NK-92 treated with Interleukin-12 subunit alpha and Interleukin-12 subunit beta, amount 100 ng/mL, for 24 hours (cell line): ENCODE data around the gene MTHFD1L.
"Not testable (repeated sequence)": the region's sequence is repeated elsewhere in the genome, so short reads cannot be mapped to it uniquely, and the experiment has no call there.

ENCODE experiments used
- DNase-seq: peaks from one replicate; lab custom pipeline; 2025; lab: John Stamatoyannopoulos, UW

The MTHFD1L gene

DNA sequence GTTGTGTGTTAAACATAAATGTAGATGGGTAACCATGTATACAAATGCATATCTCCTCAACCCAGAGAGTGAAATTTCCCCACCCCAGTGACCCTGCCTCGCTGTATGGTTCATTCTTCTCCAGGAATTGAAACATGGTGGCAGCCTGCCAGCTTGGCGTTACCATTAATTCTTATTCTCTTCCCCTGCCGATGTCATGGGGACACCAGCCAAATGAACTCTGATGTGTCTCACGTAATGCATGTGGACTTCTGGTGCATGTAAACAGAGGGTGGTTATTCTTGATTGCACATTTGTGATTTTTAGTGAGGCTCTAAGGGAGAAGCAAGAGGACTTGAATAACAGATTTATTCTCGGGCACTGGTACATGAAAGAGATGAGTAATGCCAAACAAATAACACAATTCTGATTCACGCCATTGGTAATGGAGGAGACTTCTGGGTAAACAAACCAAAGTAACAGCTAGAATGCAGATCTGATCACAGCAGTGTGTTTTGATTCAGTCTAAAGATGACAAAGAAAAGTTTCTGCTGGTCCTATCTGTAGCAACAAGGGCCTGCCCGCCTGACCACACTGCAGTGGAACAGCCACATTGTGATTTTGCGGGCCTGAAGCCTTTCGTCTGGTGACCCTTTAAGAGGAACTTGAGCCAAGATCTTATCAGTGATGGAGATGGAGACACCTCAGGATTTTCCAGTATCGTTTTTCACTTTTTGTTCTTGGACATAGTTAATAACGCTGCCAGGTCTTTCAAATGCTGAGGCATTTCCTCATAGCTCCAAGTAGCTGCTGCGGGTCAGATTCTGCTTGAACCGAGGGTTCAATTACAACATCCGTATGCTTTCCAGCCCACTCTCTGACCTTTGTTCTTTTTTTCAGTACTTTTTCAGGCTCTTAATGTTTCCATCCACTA, 202.4 kb downstream of the MTHFD1L start:
- DNase-seq = no peak

DNA sequence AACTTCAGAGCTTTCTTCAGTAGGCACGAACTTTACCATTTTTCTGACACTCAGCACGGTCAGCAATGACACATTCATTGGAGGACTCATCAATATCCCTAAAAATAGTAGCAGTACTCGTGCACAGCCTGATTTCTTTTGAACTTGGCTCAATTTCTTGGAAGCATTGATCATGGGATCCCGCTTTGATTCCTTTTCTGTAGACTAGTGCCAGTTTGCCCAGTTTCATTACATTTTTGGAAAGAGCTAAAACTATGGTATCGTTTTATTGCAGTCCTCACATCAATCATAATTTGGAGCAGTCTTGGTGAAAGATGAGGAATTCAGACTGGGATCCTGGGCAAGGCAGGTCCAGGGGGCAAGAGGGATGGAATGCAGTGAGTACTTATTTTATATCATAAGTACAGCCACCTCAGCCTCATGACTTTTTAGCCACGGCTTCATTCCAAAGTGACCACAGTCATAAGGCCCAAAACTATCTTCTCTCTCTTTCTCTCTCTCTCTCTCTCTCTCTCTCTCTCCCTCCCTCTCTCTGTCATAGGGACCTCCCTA, 203.3 kb downstream of the MTHFD1L start:
- no peak for DNase-seq

DNA sequence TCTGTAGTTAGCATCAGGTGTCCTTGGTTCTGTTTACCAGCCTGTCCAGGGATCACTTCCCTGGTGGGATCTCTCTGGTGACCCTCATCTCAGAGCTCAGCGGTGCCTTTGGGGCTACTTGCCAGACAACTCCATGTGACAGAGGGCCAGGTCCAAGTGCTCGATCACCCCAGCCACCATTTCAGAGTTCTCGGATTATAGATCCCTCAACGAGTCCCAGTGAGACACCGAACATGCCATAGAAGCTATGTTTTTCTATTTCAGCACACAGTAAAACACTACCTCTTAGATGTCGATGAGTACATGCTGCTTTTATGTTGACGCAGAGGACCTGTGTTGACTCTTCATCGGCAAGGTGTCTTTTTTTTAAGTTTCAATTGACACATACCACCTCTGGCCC, 204.1 kb downstream of the MTHFD1L start:
- DNase-seq = no peak

DNA sequence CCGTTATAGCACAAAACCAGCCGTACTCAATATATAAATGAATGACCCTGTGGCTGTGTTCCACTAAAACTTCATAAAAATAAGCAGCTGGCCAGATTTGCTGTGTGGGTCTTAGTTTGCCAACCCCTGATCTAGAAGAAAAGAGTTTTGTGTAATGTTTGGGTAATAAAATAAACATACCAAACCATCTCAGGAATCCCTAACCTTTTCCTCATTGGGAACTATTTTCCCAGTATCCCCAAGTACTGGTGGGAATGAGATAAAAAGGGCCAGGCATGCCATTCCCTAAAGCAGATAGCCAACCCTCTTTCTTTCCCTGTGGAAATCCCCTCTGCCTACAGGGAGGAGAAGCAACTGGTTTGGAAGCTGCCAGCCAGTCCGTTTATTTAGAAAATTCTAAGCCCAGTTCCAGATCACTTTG, 205.1 kb downstream of the MTHFD1L start:
- no peak for DNase-seq

DNA sequence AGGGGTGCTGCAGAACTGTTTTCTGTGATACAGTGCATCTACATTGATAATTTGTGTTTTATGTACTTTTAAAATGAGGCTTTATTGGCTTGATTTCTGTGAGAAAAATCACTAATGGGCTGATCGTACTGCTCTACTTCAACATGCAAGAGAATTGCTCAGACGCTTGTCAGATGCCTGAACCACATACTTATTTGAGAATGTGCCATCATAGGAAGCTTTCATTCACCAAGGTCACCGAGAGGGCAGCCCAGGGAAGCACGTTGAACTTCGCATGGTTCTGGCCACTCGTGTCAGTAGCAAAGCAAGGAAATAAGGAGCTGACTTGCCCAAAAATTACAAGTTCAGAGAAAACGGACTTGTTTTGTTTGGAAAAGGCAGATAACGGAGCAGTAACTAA, 205.8 kb downstream of the MTHFD1L start:
- no peak for DNase-seq

DNA sequence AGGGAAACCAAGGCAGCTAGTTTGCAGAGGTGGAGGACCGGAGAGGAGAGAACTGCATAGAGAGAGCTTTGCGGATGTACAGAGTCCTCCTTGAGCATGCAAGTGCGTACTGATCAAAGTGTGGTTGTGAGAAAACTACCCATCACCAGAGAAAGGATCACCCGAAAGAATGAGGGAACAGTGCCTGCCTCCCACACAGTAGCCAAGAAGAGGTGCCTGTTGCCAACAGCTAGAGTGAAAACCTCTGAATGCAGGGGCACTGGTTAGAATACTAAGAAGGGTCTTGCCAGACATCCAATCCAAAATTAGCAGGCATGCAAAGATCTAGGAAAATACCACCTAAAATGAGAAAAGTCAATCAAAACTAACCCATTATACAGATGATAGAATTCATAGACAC, 207.6 kb downstream of the MTHFD1L start:
- no peak for DNase-seq

DNA sequence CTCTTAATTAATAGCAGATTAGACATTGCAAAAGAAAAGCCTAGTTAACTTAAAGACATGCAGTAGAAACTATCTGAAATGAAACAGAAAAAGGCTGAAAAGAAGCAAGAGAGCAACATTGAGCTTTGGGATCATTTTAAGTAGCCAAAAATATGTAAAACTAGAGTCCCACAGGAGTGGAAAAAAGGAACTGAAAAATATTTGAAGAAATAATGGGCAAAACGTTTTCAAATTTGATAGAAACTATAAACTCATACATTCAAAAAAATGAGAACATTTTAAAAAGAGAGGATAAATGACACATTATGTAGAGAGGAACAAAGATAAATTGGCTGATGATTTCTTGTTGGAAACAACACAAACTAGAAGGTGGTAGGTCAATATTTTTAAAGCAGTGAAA, 208.2 kb downstream of the MTHFD1L start:
- DNase-seq = no peak

DNA sequence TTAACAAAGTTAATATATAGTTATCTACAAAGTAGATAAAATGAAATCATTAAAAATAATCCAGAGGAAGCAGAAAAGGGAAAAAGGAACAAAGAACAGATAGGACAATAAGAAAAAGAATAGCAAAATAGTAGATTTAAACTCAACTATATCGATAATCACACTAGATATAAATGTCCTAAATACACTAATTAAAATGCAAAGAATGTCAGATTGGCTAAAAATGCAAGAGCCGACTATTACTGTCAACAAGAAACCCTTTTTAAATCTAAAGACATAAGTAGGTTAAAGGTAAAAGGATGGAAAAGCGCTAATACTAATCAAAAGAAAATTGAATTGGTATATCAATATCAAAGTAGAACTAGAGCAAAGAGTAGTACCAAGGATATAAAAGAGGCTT, 209.5 kb downstream of the MTHFD1L start:
- no peak for DNase-seq

DNA sequence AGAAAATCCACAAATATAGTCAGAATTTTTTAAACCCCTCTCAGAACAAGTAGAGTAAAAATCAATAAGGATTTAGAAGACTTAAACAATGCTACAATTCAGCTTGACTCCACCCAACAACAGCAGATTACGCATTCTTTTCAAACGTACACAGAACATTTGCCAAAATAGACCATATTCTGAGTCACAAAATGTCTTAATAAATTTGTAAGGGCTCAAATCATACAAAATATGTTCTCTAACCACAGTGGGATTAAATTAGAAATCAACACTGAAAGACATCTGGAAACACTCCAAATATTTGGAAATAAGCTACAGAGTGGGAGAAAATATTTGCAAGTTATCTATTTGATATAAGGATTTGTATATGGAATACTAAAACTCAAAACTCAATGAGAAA, 210.0 kb downstream of the MTHFD1L start:
- DNase-seq = no peak

DNA sequence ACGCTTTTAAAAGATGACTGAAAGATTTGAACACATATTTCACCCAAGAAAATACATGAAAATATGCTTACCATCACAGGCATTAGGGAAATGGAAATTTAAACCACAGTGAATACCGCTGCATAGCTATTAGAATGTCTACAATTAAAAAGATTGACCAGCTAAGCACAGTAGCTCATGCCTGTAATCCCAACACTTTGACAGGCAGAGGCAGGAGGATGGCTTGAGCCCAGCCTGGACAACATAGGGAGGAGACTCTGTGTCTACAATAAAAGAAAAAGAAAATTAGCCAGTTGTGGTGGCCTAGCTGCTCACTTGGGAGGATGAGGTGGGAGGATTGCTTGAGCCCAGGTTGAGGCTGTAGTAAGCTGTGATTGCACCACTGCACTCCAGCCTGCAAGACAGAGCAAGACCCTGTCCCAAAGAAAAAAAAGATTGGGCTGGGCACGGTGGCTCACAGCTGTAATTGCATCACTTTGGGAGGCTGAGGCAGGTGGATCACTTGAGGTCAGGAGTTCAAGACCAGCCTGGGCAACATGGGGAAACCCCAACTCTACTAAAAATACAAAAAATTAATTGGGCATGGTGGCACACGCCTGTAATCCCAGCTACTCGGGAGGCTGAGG, 210.5 kb downstream of the MTHFD1L start:
- no peak for DNase-seq

DNA sequence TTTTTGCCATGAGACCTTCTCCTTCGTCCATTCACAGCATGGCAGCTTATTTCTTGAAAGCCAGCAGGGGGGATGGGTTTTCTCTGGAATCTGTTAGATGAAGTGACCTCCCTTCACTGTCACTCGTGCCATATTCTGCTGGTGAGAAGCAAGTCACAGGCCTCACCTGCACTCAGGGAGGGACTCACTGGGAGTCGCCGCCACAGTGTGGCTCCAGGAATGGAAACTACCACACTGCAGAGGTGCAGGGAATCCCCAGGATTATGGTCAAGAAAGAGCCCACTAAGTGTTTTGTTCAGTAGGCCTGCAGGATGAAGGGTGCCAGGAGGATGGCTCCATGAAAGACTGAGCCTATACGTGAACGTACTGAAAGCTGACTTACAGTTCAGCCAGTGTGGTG, 213.2 kb downstream of the MTHFD1L start:
- no peak for DNase-seq

DNA sequence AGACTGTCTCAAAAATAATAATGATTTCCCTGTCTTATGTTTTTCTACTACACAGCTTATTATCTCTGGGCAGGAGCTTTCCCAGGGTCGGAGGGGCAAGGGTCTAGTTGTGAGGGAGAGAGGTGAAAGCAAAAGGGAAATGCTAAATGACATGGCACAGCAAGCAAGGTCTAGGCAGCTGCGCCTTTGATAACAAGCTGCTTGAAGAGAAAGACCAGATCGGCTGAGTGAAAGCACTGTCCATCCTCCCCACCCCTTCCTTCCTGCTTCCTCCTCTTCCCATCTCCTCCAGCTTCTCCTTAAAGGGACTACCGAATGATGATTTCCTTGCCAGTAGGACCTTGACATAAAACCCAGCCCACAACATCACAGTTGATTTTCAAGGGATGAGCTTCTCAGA, 216.2 kb downstream of the MTHFD1L start:
- no peak for DNase-seq

DNA sequence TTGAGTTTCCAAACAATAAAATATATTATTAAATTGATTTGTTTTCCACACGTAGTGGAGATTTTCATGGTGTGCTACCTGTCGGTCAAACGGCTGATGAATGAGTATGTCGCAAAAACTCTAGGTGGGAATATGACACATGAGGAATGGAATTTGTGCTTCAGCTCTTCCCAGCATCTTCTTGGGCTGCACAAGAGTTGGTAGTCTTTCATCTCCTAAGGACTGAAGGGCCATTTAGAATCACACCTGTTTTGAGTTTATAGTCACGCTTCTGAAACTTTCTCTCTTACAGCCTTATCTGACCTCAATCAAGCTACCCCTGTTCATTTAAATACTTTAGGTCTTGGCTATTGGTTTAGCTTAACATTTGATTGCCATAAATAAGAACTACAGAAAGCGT, 216.6 kb downstream of the MTHFD1L start:
- DNase-seq = no peak

DNA sequence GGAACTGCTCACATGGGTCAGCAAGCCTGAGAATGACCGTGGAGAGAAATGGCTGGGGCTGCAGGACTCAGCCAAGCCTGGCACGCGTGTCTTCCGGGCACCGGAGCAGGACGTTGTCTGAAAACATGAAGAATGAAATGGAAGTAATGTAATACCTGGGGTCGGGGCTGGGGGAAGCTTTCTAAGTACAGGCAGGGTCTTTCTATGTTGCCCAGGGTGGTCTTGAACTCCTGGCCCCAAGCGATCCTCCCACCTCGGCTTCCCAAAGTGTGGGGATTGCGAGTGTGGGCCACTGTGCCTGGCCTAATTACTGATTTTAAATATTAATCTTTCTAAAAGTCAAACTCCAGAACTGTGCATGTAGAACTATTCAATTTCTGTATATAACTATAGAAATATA, 218.8 kb downstream of the MTHFD1L start:
- no peak for DNase-seq

DNA sequence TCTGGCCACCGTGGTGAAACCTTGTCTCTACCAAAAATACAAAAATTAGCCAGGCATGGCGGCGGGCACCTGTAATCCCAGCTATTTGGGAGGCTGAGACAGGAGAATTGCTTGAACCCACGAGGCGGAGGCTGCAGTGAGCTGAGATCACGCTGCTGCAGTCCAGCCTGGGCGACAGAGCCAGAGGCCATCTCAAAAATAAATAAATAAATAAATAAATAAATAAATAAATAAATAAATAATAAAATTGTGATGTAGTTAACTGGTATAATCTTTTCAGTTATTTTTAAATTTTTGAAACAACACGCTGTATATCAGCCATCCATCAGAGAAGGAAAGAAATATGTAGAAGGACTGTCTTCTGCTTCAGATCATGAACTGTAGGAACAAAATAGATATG, 221.6 kb downstream of the MTHFD1L start:
- DNase-seq = not testable (repeated sequence)

DNA sequence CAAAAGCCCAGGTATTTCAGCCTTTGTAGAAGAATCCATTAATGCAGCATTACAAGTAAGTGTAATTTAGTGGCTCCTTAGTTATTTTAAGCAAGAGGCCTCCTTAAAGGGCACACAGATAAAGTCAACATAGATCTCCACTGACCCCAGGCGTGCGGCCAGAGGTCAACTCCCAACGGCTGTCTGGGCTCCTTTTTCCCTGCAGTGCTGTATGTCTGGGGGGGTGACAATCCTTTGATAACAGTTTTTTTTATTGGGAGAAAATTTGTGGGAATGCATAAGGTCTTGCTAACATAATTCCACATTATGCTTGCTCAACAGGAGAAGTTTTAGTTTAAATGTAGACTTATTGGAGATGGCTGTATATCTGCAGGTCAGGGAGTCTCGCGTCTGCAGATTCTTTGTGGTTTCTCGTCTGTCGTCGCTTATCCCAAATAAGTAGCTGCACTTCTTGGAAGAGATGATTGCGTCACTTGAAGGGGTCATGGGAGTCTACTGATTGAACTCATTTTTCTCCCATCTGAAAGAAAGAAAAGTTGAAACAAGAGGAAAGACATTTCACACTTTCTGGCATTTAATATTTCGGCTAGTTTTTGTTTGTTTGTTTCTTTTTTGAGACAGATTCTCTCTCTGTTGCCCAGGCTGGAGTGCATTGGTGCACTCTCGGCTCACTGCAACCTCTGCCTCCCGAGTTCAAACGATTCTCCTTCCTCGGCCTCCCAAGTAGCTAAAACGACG, 222.5 kb downstream of the MTHFD1L start:
- no peak for DNase-seq

DNA sequence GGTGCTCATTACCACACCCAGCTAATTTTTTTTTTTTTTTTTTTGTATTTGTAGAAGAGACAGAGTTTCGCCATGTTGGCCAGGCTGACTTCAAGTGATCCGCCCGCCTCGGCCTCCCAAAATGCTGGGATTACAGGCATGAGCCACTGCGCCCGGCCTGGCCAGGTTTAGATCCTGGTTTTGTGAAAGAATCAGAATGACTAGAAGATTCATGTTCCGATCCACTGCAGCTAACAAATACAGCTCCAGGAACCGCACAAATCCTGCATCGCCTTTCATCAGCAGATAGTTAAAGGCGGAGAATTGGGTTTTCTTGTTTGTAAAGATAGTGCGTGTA, 223.1 kb downstream of the MTHFD1L start:
- DNase-seq = no peak

DNA sequence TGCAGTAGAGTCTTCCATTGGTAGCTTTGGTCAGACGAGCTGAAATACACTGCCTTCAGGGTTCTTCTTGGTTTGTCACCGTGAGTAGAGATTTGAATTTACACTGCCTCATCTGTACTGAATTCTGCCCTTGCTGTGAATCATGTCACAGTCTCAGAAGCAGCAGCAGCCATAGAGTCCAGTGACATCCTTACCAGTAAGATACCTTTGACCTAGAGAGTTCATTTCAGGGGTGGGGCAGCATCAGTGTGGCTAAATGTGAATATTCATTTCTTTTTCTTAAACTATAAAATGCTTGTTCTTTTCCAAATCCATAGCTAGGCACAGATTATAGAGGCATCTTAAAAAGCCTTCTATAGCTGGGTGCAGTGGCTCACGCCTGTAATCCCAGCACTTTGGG, 223.5 kb downstream of the MTHFD1L start:
- DNase-seq = no peak

DNA sequence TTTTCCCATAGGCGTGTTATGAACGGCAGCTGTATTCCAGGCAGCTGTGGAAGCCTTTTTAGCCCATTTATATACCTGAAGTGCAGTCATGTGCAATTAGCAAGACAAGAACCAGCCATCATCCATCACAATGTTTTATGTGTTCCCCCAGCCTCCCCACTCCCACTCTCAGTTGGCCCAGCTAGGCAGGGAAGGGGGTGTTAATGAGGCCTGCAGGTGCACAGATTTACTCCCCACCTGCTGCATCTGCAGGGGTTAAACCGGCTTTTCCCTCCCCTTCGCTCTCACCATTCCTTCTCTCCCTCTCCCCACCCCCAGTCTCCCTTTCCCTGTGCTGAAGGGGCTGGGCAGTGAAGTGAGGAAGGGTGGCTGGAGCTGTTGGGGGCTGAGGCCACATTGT, 224.5 kb downstream of the MTHFD1L start:
- DNase-seq = no peak

DNA sequence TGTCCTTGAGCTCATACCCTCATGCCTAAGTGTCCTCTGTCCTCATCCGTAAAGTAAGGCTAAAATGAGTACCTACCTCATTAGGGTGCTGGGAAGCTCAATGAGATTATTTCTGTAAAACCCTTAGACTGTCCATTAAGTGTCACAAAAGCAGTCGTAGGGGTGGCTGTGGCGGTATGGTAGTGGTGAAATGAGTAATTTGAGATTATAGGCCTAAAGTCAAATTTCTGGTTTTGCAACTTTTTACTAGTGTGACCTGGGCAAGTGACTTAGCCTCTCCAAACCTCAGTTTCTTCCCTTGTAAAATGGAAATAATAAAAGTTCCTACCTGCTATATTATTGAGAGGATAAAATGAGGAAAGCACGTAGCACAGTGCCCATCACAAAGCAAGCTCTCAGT, 226.1 kb downstream of the MTHFD1L start:
- no peak for DNase-seq

DNA sequence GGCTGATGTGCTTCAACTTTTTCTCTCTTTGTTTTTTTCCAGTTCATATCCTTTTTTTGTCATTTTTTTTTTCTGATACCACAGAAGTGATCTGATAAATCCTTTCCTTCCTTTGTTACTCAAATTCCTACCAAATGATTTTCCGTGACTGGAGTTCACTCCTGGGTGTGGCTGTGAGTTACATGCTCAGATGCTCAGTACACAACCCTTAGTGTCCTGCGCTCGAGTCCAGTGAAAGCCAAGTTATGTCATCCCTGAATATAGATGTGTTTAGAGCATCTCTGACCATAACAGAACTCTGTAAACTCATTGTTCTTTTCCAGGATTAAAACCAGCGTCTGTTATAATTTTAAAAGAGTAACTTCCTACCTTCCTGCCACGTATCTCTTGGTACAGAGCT, 227.1 kb downstream of the MTHFD1L start:
- no peak for DNase-seq

DNA sequence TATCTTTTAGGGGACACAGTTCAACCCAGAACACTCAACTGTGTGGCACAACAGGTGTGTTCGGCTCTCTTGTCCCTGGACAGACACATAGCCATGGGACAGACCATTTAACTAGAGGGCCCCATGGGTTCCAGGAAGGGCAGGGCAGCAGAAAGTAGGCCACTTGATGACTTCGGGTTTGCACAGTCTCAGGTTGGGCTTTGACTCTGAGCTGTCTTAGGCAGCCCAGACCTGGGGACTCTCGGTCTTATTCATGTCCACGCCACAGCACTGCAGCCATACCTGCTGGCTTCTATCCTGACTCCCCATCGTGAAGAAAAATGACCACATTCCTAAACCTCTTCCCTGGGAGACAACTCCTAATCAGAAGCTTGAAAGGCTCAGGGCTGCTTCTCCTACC, 228.2 kb downstream of the MTHFD1L start:
- no peak for DNase-seq
